ENCODE data around the gene ZBTB8OS.

- TF ChIP-seq CTCF (IDR thresholded peaks at IDR 0.05; ENCODE audit: low read depth, low read length, poor library complexity, severe bottlenecking) = no peak
- no peak for TF ChIP-seq EZH2phosphoT487 (IDR thresholded peaks at IDR 0.05; ENCODE audit: borderline replicate concordance, low read length)
Observed at GRCh38 chr1:32686387-32686786, 36.0 kb upstream of the ZBTB8OS start.

All from DOHH2 (cell line).